ENCODE data around the gene XRN2. TPM values are rescaled to one million over a fixed set of nuclear protein-coding genes. Genes with fewer than 3 reads are reported as not detected.

XRN2 gene
- total RNA-seq, 4 donors from 2014 or later, result 55.5 to 80.8 (median 68.4) TPM

GRCh38 chr20:21322083-21322710 is 19.1 kb downstream of the XRN2 start:
- H3K27me3 ChIP-seq, result no peaks in the 10 kb centered on the region
- H3K9me3 ChIP-seq, result peaks cover 0 to 9% (median 0%) of the 10 kb centered on the region in 3 donors
- peaks cover 10 to 54% (median 13%) of the 10 kb centered on the region in 3 donors for H3K4me1 ChIP-seq
- TF ChIP-seq POLR2AphosphoS5 (IDR thresholded peaks at IDR 0.05), result no peak
- TF ChIP-seq POLR2A (IDR thresholded peaks at IDR 0.05), result no peak
- no peak for TF ChIP-seq EP300 (IDR thresholded peaks at IDR 0.05)
- TF ChIP-seq CTCF (IDR thresholded peaks at IDR 0.05), result no peak
- ATAC-seq, result no peak
- H3K27ac ChIP-seq, result no peak overlapping the region
- WGBS, 2 donors (ENCODE audit: low coverage in 1 of 2), result 97 to 98% methylated on average over 5 of the region's 5 CpGs
- H3K36me3 ChIP-seq, result no peaks in the 10 kb centered on the region
- H3K4me3 ChIP-seq, result no peak overlapping the region

- ATAC-seq, result no peak
- TF ChIP-seq CTCF (IDR thresholded peaks at IDR 0.05), result no peak
- no peak for TF ChIP-seq POLR2AphosphoS5 (IDR thresholded peaks at IDR 0.05)
- TF ChIP-seq POLR2A (IDR thresholded peaks at IDR 0.05), result no peak
- TF ChIP-seq EP300 (IDR thresholded peaks at IDR 0.05), result no peak
- H3K4me1 ChIP-seq, result peaks cover 10 to 54% (median 13%) of the 10 kb centered on the region in 3 donors
- H3K27ac ChIP-seq, result no peak overlapping the region
- H3K4me3 ChIP-seq, result no peak overlapping the region
- no peaks in the 10 kb centered on the region for H3K36me3 ChIP-seq
- H3K27me3 ChIP-seq, result no peaks in the 10 kb centered on the region
- H3K9me3 ChIP-seq, result peaks cover 0 to 9% (median 0%) of the 10 kb centered on the region in 3 donors
- no CpG with 5 or more reads among the region's 3 CpGs for WGBS, 2 donors (ENCODE audit: low coverage in 1 of 2)
Measured at GRCh38 chr20:21322921-21323331, 19.8 kb downstream of the XRN2 start.

- Histone ChIP-seq H3K4me1 (peaks cover 8 to 49% (median 10%) of the 10 kb centered on the region in 3 donors), H3K27me3 (no peaks in the 10 kb centered on the region), H3K36me3 (peaks cover 0 to 4% of the 10 kb centered on the region in 2 donors), H3K27ac (no peak overlapping the region), H3K4me3 (no peak overlapping the region), H3K9me3 (peaks cover 0 to 9% (median 0%) of the 10 kb centered on the region in 3 donors)
- WGBS, 2 donors (ENCODE audit: low coverage in 1 of 2), result 52 to 58% methylated on average over 2 of the region's 3 CpGs
- TF ChIP-seq CTCF (IDR thresholded peaks at IDR 0.05) (no peak), EP300 (IDR thresholded peaks at IDR 0.05) (no peak), POLR2A (IDR thresholded peaks at IDR 0.05) (no peak), POLR2AphosphoS5 (IDR thresholded peaks at IDR 0.05) (no peak)
- no peak for ATAC-seq
Measured at GRCh38 chr20:21323640-21324039, 20.5 kb downstream of the XRN2 start.

- H3K9me3 ChIP-seq, result peaks cover 0 to 9% (median 0%) of the 10 kb centered on the region in 3 donors
- peaks cover 0 to 9% of the 10 kb centered on the region in 2 donors for H3K36me3 ChIP-seq
- no peak for ATAC-seq
- H3K4me3 ChIP-seq, result no peak overlapping the region
- TF ChIP-seq POLR2A (IDR thresholded peaks at IDR 0.05) (no peak), CTCF (IDR thresholded peaks at IDR 0.05) (no peak), POLR2AphosphoS5 (IDR thresholded peaks at IDR 0.05) (no peak), EP300 (IDR thresholded peaks at IDR 0.05) (no peak)
- 55 to 67% methylated on average over 1 to 2 of the region's 2 CpGs for WGBS, 2 donors (ENCODE audit: low coverage in 1 of 2)
- H3K27ac ChIP-seq, result no peak overlapping the region
- no peaks in the 10 kb centered on the region for H3K27me3 ChIP-seq
- peaks cover 4 to 44% (median 10%) of the 10 kb centered on the region in 3 donors for H3K4me1 ChIP-seq
Measured at GRCh38 chr20:21324126-21324525, 21.0 kb downstream of the XRN2 start.

- no peak for ATAC-seq
- Histone ChIP-seq H3K4me3 (no peak overlapping the region), H3K9me3 (peaks cover 0 to 2% (median 0%) of the 10 kb centered on the region in 3 donors), H3K27me3 (no peaks in the 10 kb centered on the region), H3K27ac (no peak overlapping the region), H3K4me1 (peaks cover 4 to 43% (median 10%) of the 10 kb centered on the region in 3 donors), H3K36me3 (peaks cover 0 to 15% of the 10 kb centered on the region in 2 donors)
- TF ChIP-seq EP300 (IDR thresholded peaks at IDR 0.05), result no peak
- no peak for TF ChIP-seq POLR2A (IDR thresholded peaks at IDR 0.05)
- no peak for TF ChIP-seq POLR2AphosphoS5 (IDR thresholded peaks at IDR 0.05)
- TF ChIP-seq CTCF (IDR thresholded peaks at IDR 0.05), result no peak
- 67 to 75% methylated on average over 1 of the region's 1 CpG for WGBS, 2 donors (ENCODE audit: low coverage in 1 of 2)
Measured at GRCh38 chr20:21325296-21325695, 22.2 kb downstream of the XRN2 start.

All from gastroesophageal sphincter (tissue), 4 donors.